ENCODE results near the gene MRPL4.

The MRPL4 gene

GRCh38 chr19:10228393-10228792 lies 23.6 kb upstream of the MRPL4 start:
- Histone ChIP-seq H3K9me3 (ENCODE audit: low read length) (no peaks in the 10 kb centered on the region), H3K4me1 (ENCODE audit: insufficient read depth, low read length, severe bottlenecking) (peaks cover 70% of the 10 kb centered on the region), H3K36me3 (ENCODE audit: insufficient read depth, low read length) (peaks cover 54% of the 10 kb centered on the region), H2AFZ (ENCODE audit: low read length) (no peak overlapping the region), H3K9ac (ENCODE audit: low read length) (peak overlapping the region; percentile 91), H3K27ac (ENCODE audit: low read depth, low read length, poor library complexity, severe bottlenecking) (peak overlapping the region; percentile 98), H4K20me1 (ENCODE audit: insufficient read depth, low read length) (no peaks in the 10 kb centered on the region), H3F3A (ENCODE audit: insufficient read depth, low read length) (peaks cover 4% of the 10 kb centered on the region; the same call in 1 of the 2 replicates), H3K9me2 (ENCODE audit: low read depth, low read length) (no peaks in the 10 kb centered on the region), H3K79me2 (ENCODE audit: insufficient read depth, low read length) (peaks cover 54% of the 10 kb centered on the region), H3K4me2 (ENCODE audit: low read length) (peak overlapping the region; percentile 69), H3K4me3 (ENCODE audit: low read depth, low read length, poor library complexity, severe bottlenecking) (peak overlapping the region; percentile 96), H3K27me3 (ENCODE audit: insufficient read depth, low read length) (no peaks in the 10 kb centered on the region)
- no peak for TF ChIP-seq CTCF (IDR thresholded peaks at IDR 0.05; ENCODE audit: low read length)
- TF ChIP-seq EZH2 (IDR thresholded peaks at IDR 0.05; ENCODE audit: borderline replicate concordance, low read length) = no peak

GRCh38 chr19:10228920-10229319 lies 23.1 kb upstream of the MRPL4 start:
- peaks cover 66% of the 10 kb centered on the region for H3K4me1 ChIP-seq (ENCODE audit: insufficient read depth, low read length, severe bottlenecking)
- TF ChIP-seq EZH2 (IDR thresholded peaks at IDR 0.05; ENCODE audit: borderline replicate concordance, low read length) = no peak
- peak; percentile 69 for TF ChIP-seq CTCF (IDR thresholded peaks at IDR 0.05; ENCODE audit: low read length)
- no peak overlapping the region for H2AFZ ChIP-seq (ENCODE audit: low read length)
- no peaks in the 10 kb centered on the region for H4K20me1 ChIP-seq (ENCODE audit: insufficient read depth, low read length)
- H3K79me2 ChIP-seq (ENCODE audit: insufficient read depth, low read length) = peaks cover 54% of the 10 kb centered on the region
- no peaks in the 10 kb centered on the region for H3K9me3 ChIP-seq (ENCODE audit: low read length)
- no peaks in the 10 kb centered on the region for H3K9me2 ChIP-seq (ENCODE audit: low read depth, low read length)
- peaks cover 4% of the 10 kb centered on the region; the same call in 1 of the 2 replicates for H3F3A ChIP-seq (ENCODE audit: insufficient read depth, low read length)
- H3K4me2 ChIP-seq (ENCODE audit: low read length) = peak overlapping the region; percentile 69
- peak overlapping the region; percentile 98 for H3K27ac ChIP-seq (ENCODE audit: low read depth, low read length, poor library complexity, severe bottlenecking)
- peak overlapping the region; percentile 96 for H3K4me3 ChIP-seq (ENCODE audit: low read depth, low read length, poor library complexity, severe bottlenecking)
- H3K36me3 ChIP-seq (ENCODE audit: insufficient read depth, low read length) = peaks cover 49% of the 10 kb centered on the region
- no peaks in the 10 kb centered on the region for H3K27me3 ChIP-seq (ENCODE audit: insufficient read depth, low read length)
- H3K9ac ChIP-seq (ENCODE audit: low read length) = peak overlapping the region; percentile 91

- Histone ChIP-seq H3F3A (ENCODE audit: insufficient read depth, low read length) (peaks cover 4% of the 10 kb centered on the region; the same call in 1 of the 2 replicates), H3K4me3 (ENCODE audit: low read depth, low read length, poor library complexity, severe bottlenecking) (peak overlapping the region; percentile 96), H3K27ac (ENCODE audit: low read depth, low read length, poor library complexity, severe bottlenecking) (peak overlapping the region; percentile 98), H3K9me2 (ENCODE audit: low read depth, low read length) (no peaks in the 10 kb centered on the region), H3K27me3 (ENCODE audit: insufficient read depth, low read length) (no peaks in the 10 kb centered on the region), H3K4me1 (ENCODE audit: insufficient read depth, low read length, severe bottlenecking) (peaks cover 71% of the 10 kb centered on the region), H3K36me3 (ENCODE audit: insufficient read depth, low read length) (peaks cover 38% of the 10 kb centered on the region; the same call in 1 of the 2 replicates), H2AFZ (ENCODE audit: low read length) (no peak overlapping the region), H4K20me1 (ENCODE audit: insufficient read depth, low read length) (no peaks in the 10 kb centered on the region), H3K9me3 (ENCODE audit: low read length) (no peaks in the 10 kb centered on the region), H3K4me2 (ENCODE audit: low read length) (peak overlapping the region; percentile 69), H3K9ac (ENCODE audit: low read length) (peak overlapping the region; percentile 91), H3K79me2 (ENCODE audit: insufficient read depth, low read length) (peaks cover 54% of the 10 kb centered on the region)
- no peak for TF ChIP-seq EZH2 (IDR thresholded peaks at IDR 0.05; ENCODE audit: borderline replicate concordance, low read length)
- TF ChIP-seq CTCF (IDR thresholded peaks at IDR 0.05; ENCODE audit: low read length) = no peak
Measured at GRCh38 chr19:10230173-10230860, 21.7 kb upstream of the MRPL4 start.

Measured in OCI-LY1 (cell line).